Inflammatory macrophage (primary cell): ENCODE results near the gene BEST1.
A peak's percentile ranks its signal among the peaks of the same experiment; 100 is the strongest.
"Not testable (repeated sequence)": the region's sequence is repeated elsewhere in the genome, so short reads cannot be mapped to it uniquely, and the experiment has no call there.

Experiments
- DNase-seq, 2 donors: peaks; one replicate each; pipeline ENCODE4 v3.0.0-alpha.2; 2020 to 2022

The BEST1 gene

DNA sequence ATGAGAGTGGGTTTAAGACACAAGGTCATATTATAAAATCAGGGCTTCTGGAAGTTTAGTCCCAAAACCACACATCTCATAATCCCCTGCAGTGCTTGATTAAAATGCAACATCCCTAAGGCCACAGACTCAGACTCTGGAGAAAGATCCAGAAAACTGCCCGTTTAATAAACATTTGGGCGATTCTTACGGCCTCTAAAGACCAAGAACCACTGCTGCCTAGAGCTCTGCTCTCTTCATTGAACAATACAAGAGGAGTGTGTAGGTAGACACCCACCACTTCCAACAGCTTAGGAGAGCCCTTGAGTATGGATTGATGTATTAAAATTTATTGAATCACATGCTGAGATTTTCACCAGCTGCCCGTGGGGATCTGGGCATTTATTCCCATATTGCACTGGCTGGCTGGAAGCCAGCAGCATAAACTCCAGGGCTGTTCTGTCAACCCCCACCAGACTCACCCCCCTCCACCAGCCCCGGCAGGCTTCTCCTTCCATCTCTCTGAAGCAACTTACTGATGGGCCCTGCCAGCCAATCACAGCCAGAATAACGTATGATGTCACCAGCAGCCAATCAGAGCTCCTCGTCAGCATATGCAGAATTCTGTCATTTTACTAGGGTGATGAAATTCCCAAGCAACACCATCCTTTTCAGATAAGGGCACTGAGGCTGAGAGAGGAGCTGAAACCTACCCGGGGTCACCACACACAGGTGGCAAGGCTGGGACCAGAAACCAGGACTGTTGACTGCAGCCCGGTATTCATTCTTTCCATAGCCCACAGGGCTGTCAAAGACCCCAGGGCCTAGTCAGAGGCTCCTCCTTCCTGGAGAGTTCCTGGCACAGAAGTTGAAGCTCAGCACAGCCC, 749 bp upstream of the BEST1 start:
- DNase-seq: peak; percentile 82 to 84

- no peak for DNase-seq
These were observed 1.5 kb downstream of the BEST1 start for GRCh38 chr11:61951484-61952135.

GRCh38 chr11:61952882-61953281, 2.7 kb downstream of the BEST1 start:
- no peak for DNase-seq

GRCh38 chr11:61953632-61954031, 3.5 kb downstream of the BEST1 start:
- DNase-seq: not testable (repeated sequence)

- DNase-seq: peak; percentile 33 to 66
These were observed 4.1 kb downstream of the BEST1 start for GRCh38 chr11:61954106-61954850.

DNA sequence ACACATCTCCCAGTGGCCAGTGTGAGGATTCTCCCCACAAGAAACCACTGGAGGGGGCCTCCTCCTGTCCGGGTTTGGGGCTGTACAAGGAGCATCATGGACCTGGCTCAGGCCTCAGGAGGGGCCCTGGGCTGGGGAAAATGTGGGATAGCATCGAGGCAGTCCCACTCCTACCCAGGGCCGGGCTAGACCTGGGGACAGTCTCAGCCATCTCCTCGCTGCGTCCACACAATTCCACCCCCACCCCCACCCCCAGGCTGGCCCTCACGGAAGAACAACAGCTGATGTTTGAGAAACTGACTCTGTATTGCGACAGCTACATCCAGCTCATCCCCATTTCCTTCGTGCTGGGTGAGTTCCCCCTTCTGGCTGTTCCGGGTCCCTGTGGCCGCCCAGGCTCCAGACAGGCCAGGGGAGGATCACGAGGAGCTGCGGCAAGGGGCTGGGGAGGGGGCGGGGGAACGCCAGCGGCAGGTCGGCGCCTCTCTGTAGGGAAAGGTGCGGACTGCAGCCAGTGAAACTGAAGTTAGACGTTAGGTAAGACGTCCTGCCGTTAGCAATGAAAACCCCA, 4.8 kb downstream of the BEST1 start:
- peak; percentile 94 to 96 for DNase-seq

- peak; percentile 39 to 65 for DNase-seq
These were observed 5.4 kb downstream of the BEST1 start for GRCh38 chr11:61955422-61956135.

GRCh38 chr11:61956191-61957020, 6.3 kb downstream of the BEST1 start:
- no peak for DNase-seq

DNA sequence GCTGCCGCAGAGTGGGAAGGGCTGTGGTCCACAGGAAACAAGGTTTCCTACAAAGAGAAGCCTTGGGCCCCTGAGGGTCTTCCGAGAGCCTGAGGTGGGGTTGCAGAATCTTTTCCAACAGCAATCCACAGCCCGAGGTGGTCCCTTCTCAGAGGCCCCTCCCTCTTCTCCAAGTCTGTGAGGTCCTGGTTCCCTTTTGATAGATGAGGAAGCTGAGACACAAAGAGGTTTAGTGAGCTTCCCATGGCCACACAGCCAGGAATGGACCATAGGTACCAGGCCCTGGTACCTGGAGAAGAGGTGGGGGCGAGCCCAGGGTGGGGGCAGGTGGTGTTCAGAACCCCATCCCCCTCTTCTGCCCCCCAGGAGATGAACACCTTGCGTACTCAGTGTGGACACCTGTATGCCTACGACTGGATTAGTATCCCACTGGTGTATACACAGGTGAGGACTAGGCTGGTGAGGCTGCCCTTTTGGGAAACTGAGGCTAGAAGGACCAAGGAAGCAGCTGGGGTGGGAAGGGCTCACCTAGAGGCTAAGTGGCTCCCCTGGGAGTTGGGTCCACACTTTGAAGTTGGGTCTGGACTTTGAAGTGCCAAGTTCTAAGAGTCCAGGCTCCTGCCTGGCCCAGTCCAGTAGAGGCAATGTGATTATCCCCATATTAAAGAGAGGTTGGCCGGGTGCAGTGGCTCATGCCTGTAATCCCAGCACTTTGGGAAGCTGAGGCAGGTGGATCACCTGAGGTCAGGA, 7.0 kb downstream of the BEST1 start:
- no peak for DNase-seq

DNA sequence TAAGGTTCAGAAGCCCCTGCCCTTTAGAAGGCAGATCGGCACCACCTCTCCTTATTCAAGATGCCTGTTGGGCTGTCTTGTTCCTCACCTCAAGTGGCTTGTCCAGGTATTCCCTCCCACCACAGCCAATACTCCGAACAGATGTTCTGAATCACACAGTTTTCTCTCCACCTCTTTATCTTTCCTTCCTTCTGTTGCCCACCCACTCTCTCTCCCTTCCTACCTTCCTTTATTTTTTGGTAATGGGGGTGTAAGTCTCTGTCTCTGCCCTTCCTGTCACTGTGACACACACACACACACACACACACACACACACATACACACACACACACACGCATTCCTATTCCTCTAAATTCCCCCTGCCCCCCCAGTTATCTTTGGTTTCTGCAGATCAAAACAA, 8.4 kb downstream of the BEST1 start:
- no peak for DNase-seq

DNA sequence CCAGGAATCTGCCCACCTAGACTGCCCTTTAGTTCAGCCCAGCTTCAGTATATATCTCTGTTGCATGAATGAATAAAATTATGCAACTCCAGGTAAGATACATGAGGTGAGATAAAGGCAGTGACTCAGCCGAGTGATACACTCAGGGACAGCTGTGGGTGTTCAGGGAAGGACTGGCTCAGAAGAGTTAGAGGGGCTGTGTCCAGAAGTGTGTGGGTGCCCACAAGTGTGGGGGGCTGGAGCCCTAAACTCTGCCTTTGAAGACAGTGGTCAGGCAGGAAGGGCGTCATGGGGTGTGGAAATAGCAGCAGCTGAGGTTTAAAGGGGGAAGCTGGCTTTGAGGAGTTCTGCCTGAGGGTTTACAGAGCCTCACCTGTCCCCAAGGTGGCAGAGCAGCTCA, 9.0 kb downstream of the BEST1 start:
- DNase-seq: no peak

- no peak for DNase-seq
These were observed 9.5 kb downstream of the BEST1 start for GRCh38 chr11:61959678-61960077.

- DNase-seq: no peak
These were observed 10.4 kb downstream of the BEST1 start for GRCh38 chr11:61960532-61960931.

- peak in 1 of 2 donors; percentile 31 for DNase-seq
These were observed 11.5 kb downstream of the BEST1 start for GRCh38 chr11:61961570-61962212.

DNA sequence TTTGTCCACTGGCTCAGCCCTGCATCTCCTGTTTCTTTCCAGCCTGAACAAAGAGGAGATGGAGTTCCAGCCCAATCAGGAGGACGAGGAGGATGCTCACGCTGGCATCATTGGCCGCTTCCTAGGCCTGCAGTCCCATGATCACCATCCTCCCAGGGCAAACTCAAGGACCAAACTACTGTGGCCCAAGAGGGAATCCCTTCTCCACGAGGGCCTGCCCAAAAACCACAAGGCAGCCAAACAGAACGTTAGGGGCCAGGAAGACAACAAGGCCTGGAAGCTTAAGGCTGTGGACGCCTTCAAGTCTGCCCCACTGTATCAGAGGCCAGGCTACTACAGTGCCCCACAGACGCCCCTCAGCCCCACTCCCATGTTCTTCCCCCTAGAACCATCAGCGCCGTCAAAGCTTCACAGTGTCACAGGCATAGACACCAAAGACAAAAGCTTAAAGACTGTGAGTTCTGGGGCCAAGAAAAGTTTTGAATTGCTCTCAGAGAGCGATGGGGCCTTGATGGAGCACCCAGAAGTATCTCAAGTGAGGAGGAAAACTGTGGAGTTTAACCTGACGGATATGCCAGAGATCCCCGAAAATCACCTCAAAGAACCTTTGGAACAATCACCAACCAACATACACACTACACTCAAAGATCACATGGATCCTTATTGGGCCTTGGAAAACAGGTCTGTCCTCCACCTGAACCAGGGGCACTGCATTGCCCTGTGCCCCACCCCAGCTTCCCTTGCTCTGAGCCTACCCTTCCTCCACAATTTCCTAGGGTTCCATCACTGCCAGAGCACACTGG, 12.3 kb downstream of the BEST1 start:
- peak; percentile 29 to 61 for DNase-seq

DNA sequence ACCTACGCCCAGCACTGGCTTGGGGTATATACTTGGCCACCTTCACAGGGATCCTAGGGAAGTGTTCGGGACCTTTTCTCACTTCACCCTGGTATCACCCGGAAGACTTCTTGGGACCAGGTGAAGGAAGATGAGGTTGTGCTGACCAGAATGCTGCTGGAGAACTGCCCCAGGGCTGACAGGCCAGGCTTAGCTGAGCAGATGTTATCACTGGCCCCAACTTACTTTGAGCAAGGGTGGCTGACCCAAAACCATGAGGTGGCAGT, 12.8 kb downstream of the BEST1 start:
- no peak for DNase-seq

DNA sequence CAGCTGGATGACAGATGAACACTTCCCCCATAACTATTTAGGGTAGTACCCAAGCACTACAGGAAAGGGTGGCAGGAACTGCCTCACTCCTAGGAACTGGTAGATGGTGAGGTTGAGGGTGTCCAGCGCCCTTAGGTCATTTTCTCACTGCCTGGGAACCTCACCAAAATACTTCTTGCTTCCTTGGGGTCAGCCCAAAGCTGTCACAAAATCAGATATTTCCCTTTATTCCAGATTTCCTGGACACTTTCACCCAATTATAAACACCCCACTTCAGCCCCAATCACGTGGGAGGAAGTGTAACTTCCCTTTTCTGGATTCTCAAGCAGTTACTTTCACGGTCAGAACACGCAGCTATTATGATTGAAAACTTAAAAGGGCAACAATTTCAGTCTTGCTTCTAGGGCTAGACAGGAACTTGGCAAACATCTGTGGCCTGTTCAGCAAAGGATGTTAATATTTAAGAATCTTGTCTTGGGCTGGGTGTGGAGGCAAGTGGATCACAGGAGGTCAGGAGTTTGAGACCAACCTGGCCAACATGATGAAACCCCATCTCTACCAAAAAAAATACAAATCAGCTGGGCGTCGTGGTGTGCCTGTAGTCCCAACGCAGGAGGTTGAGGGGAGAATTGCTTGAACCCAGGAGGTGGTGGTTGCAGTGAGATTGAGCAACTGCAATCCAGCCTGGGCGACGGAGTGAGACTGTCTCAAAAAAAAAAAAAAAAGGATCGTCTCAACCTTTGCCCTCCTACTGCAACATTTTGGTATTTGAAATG, 13.3 kb downstream of the BEST1 start:
- DNase-seq: peak; percentile 92 to 96

DNA sequence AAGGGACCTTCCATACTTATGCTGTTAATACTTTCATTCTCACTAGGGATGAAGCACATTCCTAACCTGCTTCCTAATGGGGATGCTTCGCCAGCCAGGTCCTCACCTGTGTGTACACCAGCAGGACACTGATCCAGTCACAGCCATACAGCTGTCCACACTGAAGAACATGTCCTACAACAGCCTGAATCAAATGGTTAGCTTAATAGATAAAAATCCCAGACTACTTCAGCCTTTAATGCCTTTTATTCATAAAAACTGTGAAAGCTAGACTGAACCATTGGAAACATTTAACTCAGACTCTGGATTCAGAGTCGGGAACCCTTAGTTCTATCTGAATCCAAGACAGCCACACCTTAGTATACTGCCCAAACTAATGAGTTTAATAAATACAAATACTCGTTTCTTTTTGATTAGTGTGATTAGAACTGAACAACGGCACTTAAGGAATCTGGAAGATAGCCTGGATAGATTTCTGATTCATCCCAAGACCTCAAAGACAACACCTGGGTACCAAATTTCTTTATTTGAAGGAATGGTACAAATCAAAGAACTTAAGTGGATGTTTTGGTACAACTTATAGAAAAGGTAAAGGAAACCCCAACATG, 14.0 kb downstream of the BEST1 start:
- no peak for DNase-seq
